GM19467 (cell line): ENCODE results near the gene FSD1L.

Experiments
- ATAC-seq: cut with Tn5 transposase; IDR thresholded peaks from one replicate; pipeline ENCODE4 v1.9.1; 2021; ENCODE audit warnings: mild to moderate bottlenecking, moderate library complexity; ENCODE audit not compliant: unreplicated experiment

FSD1L gene

GRCh38 chr9:105447814-105448812 is at the start of gene FSD1L:
TSS of gene FSD1L (plus strand) at chr9:105448034. CDS start at chr9:105448221, 187 bp downstream.
- peak; percentile 93 for ATAC-seq

- ATAC-seq: no peak
Observed at GRCh38 chr9:105399117-105399516, 48.7 kb upstream of the FSD1L start.

- ATAC-seq: no peak
Observed at GRCh38 chr9:105401651-105402050, 46.2 kb upstream of the FSD1L start.

GRCh38 chr9:105403552-105404248 is 44.1 kb upstream of the FSD1L start:
- ATAC-seq: no peak

- peak; percentile 94 for ATAC-seq
Observed at GRCh38 chr9:105405514-105406131, 42.2 kb upstream of the FSD1L start.

- no peak for ATAC-seq
Observed at GRCh38 chr9:105406369-105406768, 41.5 kb upstream of the FSD1L start.

- no peak for ATAC-seq
Observed at GRCh38 chr9:105413525-105413924, 34.3 kb upstream of the FSD1L start.

GRCh38 chr9:105414947-105415661 is 32.7 kb upstream of the FSD1L start:
- peak; percentile 54 for ATAC-seq

GRCh38 chr9:105415662-105415980 is 32.2 kb upstream of the FSD1L start:
- ATAC-seq: no peak

- ATAC-seq: peak; percentile 54
Observed at GRCh38 chr9:105416840-105417239, 31.0 kb upstream of the FSD1L start.

- ATAC-seq: no peak
Observed at GRCh38 chr9:105418588-105419500, 29.0 kb upstream of the FSD1L start.

GRCh38 chr9:105419816-105420597 is 27.8 kb upstream of the FSD1L start:
- ATAC-seq: no peak

GRCh38 chr9:105421154-105421553 is 26.7 kb upstream of the FSD1L start:
- ATAC-seq: no peak

- ATAC-seq: no peak
Observed at GRCh38 chr9:105421864-105422263, 26.0 kb upstream of the FSD1L start.

- no peak for ATAC-seq
Observed at GRCh38 chr9:105425816-105426433, 21.9 kb upstream of the FSD1L start.

GRCh38 chr9:105426657-105427056 is 21.2 kb upstream of the FSD1L start:
- no peak for ATAC-seq

GRCh38 chr9:105431424-105432246 is 16.2 kb upstream of the FSD1L start:
- ATAC-seq: no peak
